HAP-1 (cell line): ENCODE results near the gene KL.

ENCODE experiments used
- DNase-seq, 2 experiments: peaks; one replicate each; pipeline ENCODE4 v3.0.0-alpha.2; 2016 to 2020; ENCODE audit warnings: low spot score in 2 of 2
- H3K27me3 ChIP-seq: fragments of 250-450 bp; sonication (Bioruptor Pico); 2 replicates; pipeline ENCODE4 v1.5.1; 2020; ENCODE audit warnings: low read depth, mild to moderate bottlenecking, moderate library complexity
- H3K36me3 ChIP-seq: fragments of 250-450 bp; sonication (Bioruptor Pico); replicated peaks from 2 replicates; pipeline ENCODE4 v1.5.1; 2020; ENCODE audit warnings: mild to moderate bottlenecking
- H3K4me1 ChIP-seq: fragments of 250-450 bp; sonication (Bioruptor Pico); 2 replicates; pipeline ENCODE4 v1.5.1; 2020; ENCODE audit warnings: mild to moderate bottlenecking
- H3K4me3 ChIP-seq: fragments of 250-450 bp; sonication (Bioruptor Pico); 2 replicates; pipeline ENCODE4 v1.5.1; 2020; ENCODE audit warnings: mild to moderate bottlenecking, moderate library complexity
- H3K9me3 ChIP-seq: fragments of 250-450 bp; sonication (Bioruptor Pico); 2 replicates; pipeline ENCODE4 v1.5.1; 2020; ENCODE audit warnings: mild to moderate bottlenecking, moderate library complexity
- in situ Hi-C: fragments of 300-500 bp; cut with MboI; formaldehyde crosslinking; loops from 3 replicates; pipeline ENCODE4 v1.14.3; 2020; ENCODE audit warnings: low sequenced_read_pairs, inconsistent platforms, mixed read lengths

Gene KL

GRCh38 chr13:33011828-33012470, 4.3 kb upstream of the KL start:
- Histone ChIP-seq H3K4me3 (no peak overlapping the region), H3K9me3 (peaks cover 8% of the 10 kb centered on the region), H3K27me3 (no peaks in the 10 kb centered on the region), H3K4me1 (no peaks in the 10 kb centered on the region), H3K36me3 (no peaks in the 10 kb centered on the region)
- DNase-seq: no peak
- in situ Hi-C loops: no loop called here

DNA sequence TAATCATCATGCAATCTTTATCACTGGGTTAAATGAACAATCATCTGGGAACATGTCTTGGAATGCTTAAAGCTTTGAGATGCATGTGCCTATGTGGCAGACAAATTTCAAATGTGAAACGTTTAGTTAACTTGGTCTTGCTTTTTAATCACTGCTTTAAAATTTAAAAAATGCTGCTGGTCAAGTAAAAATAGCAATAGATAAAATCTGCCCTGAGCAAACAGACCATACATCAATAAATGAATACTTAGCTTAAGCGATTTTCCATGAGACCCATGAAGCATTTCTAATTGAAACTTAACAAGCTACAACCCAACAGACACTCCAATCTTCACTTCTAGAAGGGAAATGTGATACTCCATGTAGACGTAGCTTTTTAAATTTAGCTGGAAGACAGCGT, 1.9 kb upstream of the KL start:
- in situ Hi-C loops: no loop called here
- DNase-seq: no peak
- H3K36me3 ChIP-seq: no peaks in the 10 kb centered on the region
- H3K4me3 ChIP-seq: no peak overlapping the region
- H3K27me3 ChIP-seq: no peaks in the 10 kb centered on the region
- H3K9me3 ChIP-seq: 0 out of 2 replicates have a peak, but pooled peaks cover under 1% of the 10 kb centered on the region
- H3K4me1 ChIP-seq: peaks cover 5% of the 10 kb centered on the region; the same call in 1 of the 2 replicates

DNA sequence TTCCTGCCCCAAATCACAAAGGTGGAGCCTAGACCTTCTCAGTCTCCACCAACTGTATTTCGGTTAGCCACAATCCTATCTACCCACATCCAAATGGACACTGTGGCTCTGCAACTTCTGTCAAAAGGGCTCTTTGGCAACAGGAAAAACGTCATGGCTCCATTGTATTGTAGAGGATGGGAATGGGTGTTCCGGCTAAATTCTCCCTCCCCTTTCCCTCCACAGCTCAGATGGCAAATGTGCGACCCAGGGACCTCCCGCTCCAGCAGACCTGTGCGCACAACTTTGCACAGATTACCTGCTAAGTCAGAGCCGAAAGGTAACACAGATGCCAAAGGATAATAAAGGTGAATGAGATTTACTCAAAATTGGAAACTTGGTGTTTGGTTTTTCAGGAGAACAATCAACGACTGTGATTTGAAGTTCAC, 968 bp upstream of the KL start:
- Histone ChIP-seq H3K27me3 (no peaks in the 10 kb centered on the region), H3K4me1 (peaks cover 5% of the 10 kb centered on the region; the same call in 1 of the 2 replicates), H3K4me3 (no peak overlapping the region), H3K36me3 (no peaks in the 10 kb centered on the region), H3K9me3 (no peaks in the 10 kb centered on the region)
- in situ Hi-C loops: no loop called here
- DNase-seq: no peak

DNA sequence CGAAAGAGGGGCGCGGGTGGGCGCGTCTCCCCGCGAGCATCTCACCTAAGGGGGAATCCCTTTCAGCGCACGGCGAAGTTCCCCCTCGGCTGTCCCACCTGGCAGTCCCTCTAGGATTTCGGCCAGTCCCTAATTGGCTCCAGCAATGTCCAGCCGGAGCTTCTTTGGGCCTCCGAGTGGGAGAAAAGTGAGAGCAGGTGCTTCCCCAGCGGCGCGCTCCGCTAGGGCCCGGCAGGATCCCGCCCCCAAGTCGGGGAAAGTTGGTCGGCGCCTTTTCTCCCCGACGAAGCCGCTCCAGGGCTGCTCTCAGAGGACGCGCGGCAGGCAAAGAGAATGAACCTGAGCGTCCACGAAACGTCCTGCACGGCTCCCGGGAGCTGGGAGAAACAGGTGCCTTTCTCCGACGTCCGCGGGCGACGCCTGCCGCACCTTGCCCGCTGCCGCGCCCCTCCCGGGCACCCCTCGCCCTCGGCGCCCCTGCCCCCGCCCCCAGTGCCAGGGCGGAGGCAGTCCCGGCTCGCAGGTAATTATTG, 366 bp upstream of the KL start:
- Histone ChIP-seq H3K9me3 (no peaks in the 10 kb centered on the region), H3K36me3 (no peaks in the 10 kb centered on the region), H3K4me3 (peak overlapping the region; percentile 18), H3K27me3 (no peaks in the 10 kb centered on the region), H3K4me1 (peaks cover 5% of the 10 kb centered on the region; the same call in 1 of the 2 replicates)
- in situ Hi-C loops: no loop called here
- DNase-seq: peak in 1 of 2 experiments; percentile 52

DNA sequence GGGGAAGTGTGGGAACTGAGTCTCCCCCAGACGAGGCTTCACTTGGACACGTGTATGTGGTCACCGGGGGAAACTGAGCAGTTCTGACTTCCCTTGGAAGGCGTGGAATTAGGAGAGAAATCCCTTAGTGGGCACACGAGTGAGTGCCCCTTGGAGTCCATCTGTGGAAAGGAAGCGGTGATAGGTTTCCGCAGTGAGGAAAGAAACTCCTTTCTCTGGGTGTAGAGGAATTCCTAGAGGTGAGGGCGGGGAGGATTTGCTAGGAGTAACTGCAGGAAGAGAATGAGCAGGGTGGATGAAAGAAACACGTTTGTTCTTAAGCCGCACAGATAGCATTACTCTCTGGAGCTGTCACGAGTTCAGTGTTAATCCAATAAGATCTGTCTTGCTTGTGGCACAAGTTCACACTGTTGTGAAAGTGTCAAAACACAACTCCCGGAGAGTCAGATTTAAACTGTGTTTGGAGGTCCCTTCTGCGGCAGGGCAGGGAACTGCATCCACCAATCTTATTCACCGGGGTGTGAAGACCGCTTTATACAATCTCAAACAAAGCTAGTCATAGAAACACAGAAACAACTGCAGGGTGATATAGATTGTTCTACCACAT, 1.2 kb downstream of the KL start:
- in situ Hi-C loops: no loop called here
- Histone ChIP-seq H3K36me3 (no peaks in the 10 kb centered on the region), H3K27me3 (no peaks in the 10 kb centered on the region), H3K4me1 (peaks cover 5% of the 10 kb centered on the region; the same call in 1 of the 2 replicates), H3K4me3 (no peak overlapping the region), H3K9me3 (no peaks in the 10 kb centered on the region)
- peak; percentile 69 for DNase-seq

DNA sequence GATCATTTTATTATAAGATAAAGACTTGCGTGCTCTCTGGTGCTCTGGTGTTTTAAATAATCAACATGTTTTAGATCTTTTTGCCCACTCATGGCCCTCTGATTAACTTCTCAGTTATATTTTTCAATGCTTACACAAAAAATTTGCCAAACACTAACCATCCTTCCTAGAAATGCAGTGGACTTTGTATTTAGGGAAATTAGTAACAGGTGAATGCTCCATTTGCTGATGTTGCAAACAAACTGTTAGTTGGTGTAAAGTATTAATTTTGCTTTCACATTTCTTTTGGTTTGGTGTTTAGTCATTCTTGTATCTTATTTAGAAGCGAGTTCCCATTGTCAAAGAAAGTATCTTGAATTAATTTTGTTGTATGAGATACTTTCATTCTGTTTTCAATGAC, 2.7 kb downstream of the KL start:
- Histone ChIP-seq H3K27me3 (peaks cover 2% of the 10 kb centered on the region; the same call in 1 of the 2 replicates), H3K4me1 (peaks cover 5% of the 10 kb centered on the region; the same call in 1 of the 2 replicates), H3K4me3 (no peak overlapping the region), H3K36me3 (no peaks in the 10 kb centered on the region), H3K9me3 (no peaks in the 10 kb centered on the region)
- DNase-seq: no peak
- in situ Hi-C loops: no loop called here

GRCh38 chr13:33022986-33023385, 6.8 kb downstream of the KL start:
- H3K4me1 ChIP-seq: no peaks in the 10 kb centered on the region; the same call in 1 of the 2 replicates
- H3K27me3 ChIP-seq: peaks cover 2% of the 10 kb centered on the region; the same call in 1 of the 2 replicates
- no peaks in the 10 kb centered on the region for H3K9me3 ChIP-seq
- H3K4me3 ChIP-seq: no peak overlapping the region
- DNase-seq: no peak
- H3K36me3 ChIP-seq: no peaks in the 10 kb centered on the region
- in situ Hi-C loops: no loop called here

DNA sequence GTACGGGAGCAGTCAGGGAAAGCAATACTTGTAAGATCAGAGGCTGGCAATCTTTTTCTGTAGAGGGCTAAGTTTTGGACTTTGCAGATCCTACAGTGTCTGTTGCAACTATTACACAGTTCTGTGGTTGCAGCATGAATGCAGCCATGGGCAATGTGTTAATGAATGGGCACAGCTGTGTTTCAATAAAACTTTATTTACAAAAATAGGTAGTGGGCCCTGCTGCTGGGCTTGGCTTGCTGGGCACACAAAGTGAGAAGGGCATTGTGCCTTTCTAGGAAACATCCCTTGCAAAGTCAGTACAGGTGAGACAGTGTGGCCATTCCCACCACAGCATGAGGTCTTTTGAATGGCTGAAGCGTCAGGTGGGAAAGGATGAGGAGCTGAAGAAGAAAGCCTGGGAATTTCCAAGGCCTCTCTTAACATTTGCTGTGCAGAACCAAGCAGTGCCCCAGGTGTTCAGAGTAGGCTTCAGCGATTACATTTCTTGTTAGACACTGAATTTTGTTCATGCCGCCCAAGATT, 9.1 kb downstream of the KL start:
- Histone ChIP-seq H3K9me3 (no peaks in the 10 kb centered on the region), H3K27me3 (peaks cover 2% of the 10 kb centered on the region; the same call in 1 of the 2 replicates), H3K4me3 (no peak overlapping the region), H3K36me3 (no peaks in the 10 kb centered on the region), H3K4me1 (no peaks in the 10 kb centered on the region)
- in situ Hi-C loops: no loop called here
- DNase-seq: no peak

GRCh38 chr13:33026489-33027152, 10.4 kb downstream of the KL start:
- H3K9me3 ChIP-seq: no peaks in the 10 kb centered on the region
- in situ Hi-C loops: no loop called here
- no peak overlapping the region for H3K4me3 ChIP-seq
- DNase-seq: no peak
- H3K27me3 ChIP-seq: peaks cover 2% of the 10 kb centered on the region; the same call in 1 of the 2 replicates
- no peaks in the 10 kb centered on the region for H3K4me1 ChIP-seq
- no peaks in the 10 kb centered on the region for H3K36me3 ChIP-seq

DNA sequence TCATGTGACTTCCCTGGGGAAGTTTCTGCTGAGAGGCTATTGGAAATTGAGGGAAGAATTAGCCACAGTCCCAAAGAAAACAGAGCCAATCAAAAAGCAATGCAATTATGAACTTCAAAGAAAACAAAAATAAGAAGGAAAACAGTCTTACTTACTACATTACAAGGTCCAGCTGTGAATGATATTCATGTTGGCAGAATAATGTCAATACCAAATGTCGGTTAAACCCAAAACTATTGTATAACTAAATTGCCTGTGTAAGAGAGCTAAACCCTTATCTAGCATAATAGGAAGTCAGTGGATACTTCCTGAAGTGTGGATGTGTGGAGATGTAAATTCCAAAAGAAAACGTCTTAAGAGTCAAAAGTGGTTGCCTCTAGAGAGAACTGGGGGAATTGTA, 12.4 kb downstream of the KL start:
- in situ Hi-C loops: no loop called here
- peaks cover 6% of the 10 kb centered on the region; the same call in 1 of the 2 replicates for H3K4me1 ChIP-seq
- DNase-seq: no peak
- H3K4me3 ChIP-seq: no peak overlapping the region
- no peaks in the 10 kb centered on the region for H3K27me3 ChIP-seq
- H3K36me3 ChIP-seq: no peaks in the 10 kb centered on the region
- H3K9me3 ChIP-seq: no peaks in the 10 kb centered on the region

- Histone ChIP-seq H3K9me3 (no peaks in the 10 kb centered on the region), H3K4me1 (peaks cover 13% of the 10 kb centered on the region), H3K27me3 (no peaks in the 10 kb centered on the region), H3K4me3 (no peak overlapping the region), H3K36me3 (no peaks in the 10 kb centered on the region)
- no peak for DNase-seq
- in situ Hi-C loops: no loop called here
Measured at GRCh38 chr13:33031277-33031676, 15.1 kb downstream of the KL start.

GRCh38 chr13:33032037-33032625, 15.9 kb downstream of the KL start:
- no peak for DNase-seq
- H3K27me3 ChIP-seq: no peaks in the 10 kb centered on the region
- in situ Hi-C loops: no loop called here
- no peak overlapping the region for H3K4me3 ChIP-seq
- H3K9me3 ChIP-seq: no peaks in the 10 kb centered on the region
- no peaks in the 10 kb centered on the region for H3K36me3 ChIP-seq
- peaks cover 13% of the 10 kb centered on the region for H3K4me1 ChIP-seq

DNA sequence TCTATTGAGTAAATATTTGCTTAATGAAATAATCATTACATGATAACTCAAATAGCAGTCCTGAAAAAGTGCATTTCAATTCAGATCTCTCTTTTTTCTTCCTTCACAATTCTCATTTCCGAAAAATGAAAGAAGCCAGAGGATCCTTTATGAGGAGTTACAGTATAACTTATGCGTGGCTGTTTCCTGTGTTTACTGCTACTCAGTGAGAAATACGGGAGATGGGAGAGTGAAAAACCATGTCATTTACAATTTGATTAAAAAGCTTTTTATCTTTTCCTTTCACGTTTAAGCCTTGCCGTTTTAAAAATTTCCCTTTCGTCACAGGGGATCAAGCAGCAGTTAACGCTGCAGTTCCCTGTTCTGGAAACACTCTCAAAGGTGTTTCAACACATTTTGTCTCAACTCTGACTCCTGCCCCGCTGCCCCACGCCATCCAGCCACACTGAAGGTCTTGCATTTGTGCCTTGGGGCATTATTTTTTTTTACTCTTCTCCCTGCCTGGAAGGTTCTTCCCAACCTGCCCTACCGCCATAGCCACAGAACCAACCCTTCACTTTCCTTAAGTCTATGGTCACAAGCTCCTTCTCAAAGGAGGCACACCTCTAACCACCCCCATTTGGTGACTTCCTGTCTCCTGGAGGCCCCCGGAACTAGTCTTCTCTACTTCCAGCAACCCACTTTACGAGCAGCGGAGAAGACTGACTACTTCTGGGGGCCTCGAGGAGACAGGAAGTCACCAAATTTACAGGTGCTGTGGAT, 17.0 kb downstream of the KL start:
- Histone ChIP-seq H3K36me3 (no peaks in the 10 kb centered on the region), H3K4me3 (no peak overlapping the region), H3K4me1 (peaks cover 13% of the 10 kb centered on the region), H3K9me3 (no peaks in the 10 kb centered on the region), H3K27me3 (no peaks in the 10 kb centered on the region)
- peak; percentile 22 to 47 for DNase-seq
- in situ Hi-C loops: no loop called here
